Right lobe of liver (tissue), 6 donors: Measurements from ENCODE around the gene CAPN10. TPM values are rescaled to one million over a fixed set of nuclear protein-coding genes. Genes with fewer than 3 reads are reported as not detected.

Experiments
- ATAC-seq, 4 donors: fragments of 200-7000 bp; cut with Tn5 transposase; one replicate each; pipeline ENCODE4 v1.9.1; 2020; ENCODE audit warnings: mild to moderate bottlenecking in 4 of 4, moderate library complexity in 4 of 4
- DNase-seq, 3 donors: peaks; one replicate each; pipeline ENCODE4 v3.0.0-alpha.2; 2020
- H3K27ac ChIP-seq, 3 donors: fragments of 200-600 bp; one replicate each; pipeline ENCODE4 v1.8.0; 2022
- H3K27me3 ChIP-seq, 2 donors: fragments of 200-600 bp; one replicate each; pipeline ENCODE4 v1.8.0; 2022
- H3K36me3 ChIP-seq, 4 donors: fragments of 200-600 bp; sonication (generic) in 1 of 4; one replicate each; pipeline versions ENCODE4 v1.5.1 to v1.8.0; 2017 to 2022; ENCODE audit warnings: control low read depth in 1 of 4
- H3K4me1 ChIP-seq, 4 donors: fragments of 200-600 bp; sonication (generic) in 1 of 4; one replicate each; pipeline versions ENCODE4 v1.5.1 to v1.8.0; 2017 to 2022; ENCODE audit warnings: control low read depth in 1 of 4
- H3K4me3 ChIP-seq, 3 donors: fragments of 200-600 bp; one replicate each; pipeline ENCODE4 v1.8.0; 2022
- H3K9me3 ChIP-seq, 4 donors: fragments of 200-600 bp; sonication (generic) in 1 of 4; one replicate each; pipeline versions ENCODE4 v1.5.1 to v1.8.0; 2017 to 2022; ENCODE audit warnings: control low read depth in 1 of 4
- CTCF ChIP-seq, 4 donors: fragments of 200-600 bp in 3 of 4; fragments of 450-650 bp in 1 of 4; IDR thresholded peaks; one replicate each; pipeline versions ENCODE4 v1.5.1 to v1.8.0; 2016 to 2022; ENCODE audit warnings: antibody characterized with exemption in 4 of 4, mild to moderate bottlenecking in 2 of 4
- POLR2A ChIP-seq: fragments of 450-650 bp; IDR thresholded peaks from one replicate; pipeline ENCODE4 v1.6.1; 2017; ENCODE audit warnings: antibody characterized with exemption, mild to moderate bottlenecking
- WGBS: methylation state at CpG from one replicate; pipeline ENCODE4 v1.1.6; 2018; ENCODE audit warnings: low coverage, low lambda C conversion rate; ENCODE audit not compliant: insufficient coverage; ENCODE audit errors: missing lambda C conversion rate; 5-methylcytosine and 5-hydroxymethylcytosine counted together
- intact Hi-C, 2 donors: fragments of 100-400 bp; cut with DNase I; formaldehyde crosslinking; loops; one replicate each; pipeline versions ENCODE4 v1.11.2 to v1.14.1; 2022
- total RNA-seq, 6 experiments: library from RNA; depleted of rRNA in 2 of 6; stranded (reverse); fragments of >200 nt in 2 of 6; fragmentation: NEBNext Ultra II Directional in 3 of 6; extraction: Animal tissue kit (Norgen Biotek cat#: 25700) in 3 of 6; gene quantifications; one replicate each; pipeline versions ENCODE4 v1.1.0 to v1.2.4, GENCODE V29; 2016 to 2023
- donor health status: DM: no; HTN: yes; CAD: no.
- donor health status: DM: no; HTN: no; CAD: no.
- donor health status: DM: no; HTN: no; CAD: no.
- donor health status: DM: no; HTN: yes; CAD: no.
- donor health status: DM: no; HTN: yes; CAD: no.

The CAPN10 gene
- total RNA-seq, 6 experiments from 2014 or later = 7.2 to 13.8 (median 9.1) TPM

- DNase-seq (peak; percentile 77 to 87 (median 86)), ATAC-seq (peak; percentile 10 to 26 (median 16))
- intact Hi-C loops = no loop called here
- Histone ChIP-seq H3K36me3 (no peaks in the 10 kb centered on the region), H3K9me3 (no peaks in the 10 kb centered on the region), H3K4me1 (peaks cover 0 to 49% (median 21%) of the 10 kb centered on the region in 4 donors), H3K27ac (peak overlapping the region; percentile 52 to 83 (median 73)), H3K4me3 (peak overlapping the region in 1 of 3 donors; percentile 78), H3K27me3 (no peaks in the 10 kb centered on the region)
- no peak for TF ChIP-seq CTCF (IDR thresholded peaks at IDR 0.05)
- no peak for TF ChIP-seq POLR2A
- 53% methylated on average over 11 of the region's 26 CpGs for WGBS
These were observed 21.0 kb upstream of the CAPN10 start for GRCh38 chr2:240565333-240566202.

- Histone ChIP-seq H3K36me3 (no peaks in the 10 kb centered on the region), H3K27ac (peak overlapping the region; percentile 52 to 86 (median 83)), H3K27me3 (no peaks in the 10 kb centered on the region), H3K4me1 (peaks cover 0 to 48% (median 19%) of the 10 kb centered on the region in 4 donors), H3K9me3 (no peaks in the 10 kb centered on the region), H3K4me3 (peak overlapping the region; percentile 29 to 78 (median 41))
- DNase-seq (peak; percentile 96 to 98 (median 97)), ATAC-seq (peak; percentile 77 to 87 (median 84))
- peak; percentile 73 for TF ChIP-seq POLR2A
- TF ChIP-seq CTCF (IDR thresholded peaks at IDR 0.05) = peak; percentile 77 to 98 (median 97)
- 0% methylated on average over 9 of the region's 53 CpGs for WGBS
- intact Hi-C loops = no loop called here
These were observed 20.1 kb upstream of the CAPN10 start for GRCh38 chr2:240566203-240567136.

GRCh38 chr2:240567137-240567871 is 19.2 kb upstream of the CAPN10 start:
- peak; percentile 33 to 59 (median 56) for DNase-seq
- 39% methylated on average over 11 of the region's 26 CpGs for WGBS
- no peaks in the 10 kb centered on the region for H3K36me3 ChIP-seq
- H3K4me1 ChIP-seq = peaks cover 0 to 43% (median 16%) of the 10 kb centered on the region in 4 donors
- peak overlapping the region; percentile 68 to 78 (median 78) for H3K4me3 ChIP-seq
- intact Hi-C loops = no loop called here
- TF ChIP-seq POLR2A (no peak), CTCF (IDR thresholded peaks at IDR 0.05) (no peak)
- H3K9me3 ChIP-seq = no peaks in the 10 kb centered on the region
- H3K27me3 ChIP-seq = no peaks in the 10 kb centered on the region
- peak overlapping the region; percentile 74 to 91 (median 86) for H3K27ac ChIP-seq
- peak in 2 of 4 donors; percentile 0 to 2 for ATAC-seq
